Measurements from ENCODE around the gene CCDC102B. TPM values are rescaled to one million over a fixed set of nuclear protein-coding genes. Genes with fewer than 3 reads are reported as not detected.

The CCDC102B gene
- total RNA-seq, 1 experiment from 2014 or later: 3.1 TPM

- TF ChIP-seq, protein P1, sequence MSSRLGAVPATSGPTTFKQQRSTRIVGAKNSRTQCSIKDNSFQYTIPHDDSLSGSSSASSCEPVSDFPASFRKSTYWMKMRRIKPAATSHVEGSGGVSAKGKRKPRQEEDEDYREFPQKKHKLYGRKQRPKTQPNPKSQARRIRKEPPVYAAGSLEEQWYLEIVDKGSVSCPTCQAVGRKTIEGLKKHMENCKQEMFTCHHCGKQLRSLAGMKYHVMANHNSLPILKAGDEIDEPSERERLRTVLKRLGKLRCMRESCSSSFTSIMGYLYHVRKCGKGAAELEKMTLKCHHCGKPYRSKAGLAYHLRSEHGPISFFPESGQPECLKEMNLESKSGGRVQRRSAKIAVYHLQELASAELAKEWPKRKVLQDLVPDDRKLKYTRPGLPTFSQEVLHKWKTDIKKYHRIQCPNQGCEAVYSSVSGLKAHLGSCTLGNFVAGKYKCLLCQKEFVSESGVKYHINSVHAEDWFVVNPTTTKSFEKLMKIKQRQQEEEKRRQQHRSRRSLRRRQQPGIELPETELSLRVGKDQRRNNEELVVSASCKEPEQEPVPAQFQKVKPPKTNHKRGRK (CRISPR knock-in tag; IDR thresholded peaks at IDR 0.05; ENCODE audit: borderline replicate concordance): no peak
Measured at GRCh38 chr18:68918216-68918615, 120.3 kb downstream of the CCDC102B start (continued).

DNA sequence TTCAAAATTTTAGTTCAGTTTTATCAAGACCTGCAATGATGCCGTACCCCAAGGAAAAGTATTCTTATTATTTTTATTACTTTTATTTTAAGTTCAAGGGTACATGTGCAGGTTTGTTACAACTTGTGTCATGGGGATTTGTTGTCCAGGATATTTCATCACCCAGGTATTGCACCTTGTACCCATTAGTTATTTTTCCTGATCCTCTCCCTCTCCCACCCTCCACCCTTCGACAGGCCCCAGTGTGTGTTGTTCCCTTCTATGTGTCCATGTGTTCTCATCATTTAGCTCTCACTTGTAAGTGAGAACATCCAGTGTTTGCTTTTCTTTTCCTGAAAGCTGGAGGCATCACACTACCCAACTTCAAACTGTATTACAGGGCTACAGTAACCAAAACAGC is 122.0 kb downstream of the CCDC102B start:
- H3K4me1 Mint-ChIP-seq: 0 out of 2 replicates have a peak, but pooled peaks cover 4% of the 10 kb centered on the region
- TF ChIP-seq SP1 (CRISPR knock-in tag; conservative IDR thresholded peaks at IDR 0.05) (no peak), ZNF416 (CRISPR knock-in tag; IDR thresholded peaks at IDR 0.05) (no peak), ZNF281 (CRISPR knock-in tag; IDR thresholded peaks at IDR 0.05) (no peak), ZNF423 (CRISPR knock-in tag; IDR thresholded peaks at IDR 0.05) (no peak), USF2 (CRISPR knock-in tag; IDR thresholded peaks at IDR 0.05) (no peak), EMX1 (CRISPR knock-in tag; IDR thresholded peaks at IDR 0.05) (no peak), GABPB1 (CRISPR knock-in tag; IDR thresholded peaks at IDR 0.05) (no peak), SOX15 (CRISPR knock-in tag; IDR thresholded peaks at IDR 0.05) (no peak), SMAD3 (CRISPR knock-in tag; IDR thresholded peaks at IDR 0.05; ENCODE audit: borderline replicate concordance) (no peak), ZBTB21 (CRISPR knock-in tag; IDR thresholded peaks at IDR 0.05; ENCODE audit: borderline replicate concordance) (no peak), HMGXB4 (CRISPR knock-in tag; IDR thresholded peaks at IDR 0.05) (no peak), ATF2 (CRISPR knock-in tag; IDR thresholded peaks at IDR 0.05; ENCODE audit: borderline replicate concordance, low read depth) (no peak), CDX4 (CRISPR knock-in tag; IDR thresholded peaks at IDR 0.05; ENCODE audit: borderline replicate concordance) (no peak), TCF7 (CRISPR knock-in tag; IDR thresholded peaks at IDR 0.05; ENCODE audit: low read depth) (no peak), GRHL2 (CRISPR knock-in tag; IDR thresholded peaks at IDR 0.05; ENCODE audit: insufficient replicate concordance, severe bottlenecking) (no peak)
- TF ChIP-seq, protein P2, sequence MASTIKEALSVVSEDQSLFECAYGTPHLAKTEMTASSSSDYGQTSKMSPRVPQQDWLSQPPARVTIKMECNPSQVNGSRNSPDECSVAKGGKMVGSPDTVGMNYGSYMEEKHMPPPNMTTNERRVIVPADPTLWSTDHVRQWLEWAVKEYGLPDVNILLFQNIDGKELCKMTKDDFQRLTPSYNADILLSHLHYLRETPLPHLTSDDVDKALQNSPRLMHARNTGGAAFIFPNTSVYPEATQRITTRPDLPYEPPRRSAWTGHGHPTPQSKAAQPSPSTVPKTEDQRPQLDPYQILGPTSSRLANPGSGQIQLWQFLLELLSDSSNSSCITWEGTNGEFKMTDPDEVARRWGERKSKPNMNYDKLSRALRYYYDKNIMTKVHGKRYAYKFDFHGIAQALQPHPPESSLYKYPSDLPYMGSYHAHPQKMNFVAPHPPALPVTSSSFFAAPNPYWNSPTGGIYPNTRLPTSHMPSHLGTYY (CRISPR knock-in tag; IDR thresholded peaks at IDR 0.05): no peak
- TF ChIP-seq, protein P1 (CRISPR knock-in tag; IDR thresholded peaks at IDR 0.05; ENCODE audit: borderline replicate concordance): no peak
- TF ChIP-seq, protein P3, sequence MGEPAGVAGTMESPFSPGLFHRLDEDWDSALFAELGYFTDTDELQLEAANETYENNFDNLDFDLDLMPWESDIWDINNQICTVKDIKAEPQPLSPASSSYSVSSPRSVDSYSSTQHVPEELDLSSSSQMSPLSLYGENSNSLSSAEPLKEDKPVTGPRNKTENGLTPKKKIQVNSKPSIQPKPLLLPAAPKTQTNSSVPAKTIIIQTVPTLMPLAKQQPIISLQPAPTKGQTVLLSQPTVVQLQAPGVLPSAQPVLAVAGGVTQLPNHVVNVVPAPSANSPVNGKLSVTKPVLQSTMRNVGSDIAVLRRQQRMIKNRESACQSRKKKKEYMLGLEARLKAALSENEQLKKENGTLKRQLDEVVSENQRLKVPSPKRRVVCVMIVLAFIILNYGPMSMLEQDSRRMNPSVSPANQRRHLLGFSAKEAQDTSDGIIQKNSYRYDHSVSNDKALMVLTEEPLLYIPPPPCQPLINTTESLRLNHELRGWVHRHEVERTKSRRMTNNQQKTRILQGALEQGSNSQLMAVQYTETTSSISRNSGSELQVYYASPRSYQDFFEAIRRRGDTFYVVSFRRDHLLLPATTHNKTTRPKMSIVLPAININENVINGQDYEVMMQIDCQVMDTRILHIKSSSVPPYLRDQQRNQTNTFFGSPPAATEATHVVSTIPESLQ (CRISPR knock-in tag; IDR thresholded peaks at IDR 0.05): no peak
- no peaks in the 10 kb centered on the region for H3K9me3 Mint-ChIP-seq
- no peak overlapping the region for H3K27ac Mint-ChIP-seq
- no peak for ATAC-seq
- CTCF ChIA-PET: no interaction called here
- no peak overlapping the region for H3K4me3 Mint-ChIP-seq
- no peaks in the 10 kb centered on the region for H3K36me3 Mint-ChIP-seq
- H3K27me3 Mint-ChIP-seq (ENCODE audit: low read depth): no peaks in the 10 kb centered on the region; the same call in 1 of the 2 replicates
- DNase-seq (ENCODE audit: low spot score): no peak
- POLR2A ChIA-PET: no interaction called here

All from WTC11 (cell line).